Retinal pigment epithelial cell (primary cell): ENCODE results near the gene NEK11.

ENCODE experiments used
- DNase-seq: peaks from one replicate; pipeline ENCODE4 v3.0.0-alpha.2; 2010; ENCODE audit warnings: low read depth
- H3K4me3 ChIP-seq: 2 replicates; pipeline ENCODE4 v1.5.1; 2011; ENCODE audit warnings: mild to moderate bottlenecking, low read length, control low read depth, moderate library complexity
- CTCF ChIP-seq: conservative IDR thresholded peaks from 2 replicates; pipeline ENCODE4 v1.5.1; 2011; ENCODE audit warnings: low read depth, low read length, control low read depth, inconsistent platforms

NEK11 gene

GRCh38 chr3:131018970-131019369 is 7.7 kb upstream of the NEK11 start:
- no peak overlapping the region for H3K4me3 ChIP-seq
- DNase-seq, result no peak
- TF ChIP-seq CTCF, result no peak

GRCh38 chr3:131020122-131020693 is 6.5 kb upstream of the NEK11 start:
- no peak for DNase-seq
- H3K4me3 ChIP-seq, result no peak overlapping the region
- no peak for TF ChIP-seq CTCF

GRCh38 chr3:131025539-131025938 is 1.1 kb upstream of the NEK11 start:
- no peak for TF ChIP-seq CTCF
- peak overlapping the region; percentile 82 for H3K4me3 ChIP-seq
- no peak for DNase-seq

GRCh38 chr3:131028844-131029243 is 2.2 kb downstream of the NEK11 start:
- TF ChIP-seq CTCF, result no peak
- no peak overlapping the region for H3K4me3 ChIP-seq
- DNase-seq, result no peak

GRCh38 chr3:131031660-131032059 is 5.0 kb downstream of the NEK11 start:
- no peak overlapping the region for H3K4me3 ChIP-seq
- TF ChIP-seq CTCF, result no peak
- no peak for DNase-seq

- peak; percentile 57 for TF ChIP-seq CTCF
- DNase-seq, result no peak
- H3K4me3 ChIP-seq, result no peak overlapping the region
Measured at GRCh38 chr3:131033480-131034080, 6.9 kb downstream of the NEK11 start.

- no peak for TF ChIP-seq CTCF
- DNase-seq, result no peak
- H3K4me3 ChIP-seq, result no peak overlapping the region
Measured at GRCh38 chr3:131036200-131036816, 9.6 kb downstream of the NEK11 start.
